ENCODE measurements around the gene CDON.

The CDON gene

DNA sequence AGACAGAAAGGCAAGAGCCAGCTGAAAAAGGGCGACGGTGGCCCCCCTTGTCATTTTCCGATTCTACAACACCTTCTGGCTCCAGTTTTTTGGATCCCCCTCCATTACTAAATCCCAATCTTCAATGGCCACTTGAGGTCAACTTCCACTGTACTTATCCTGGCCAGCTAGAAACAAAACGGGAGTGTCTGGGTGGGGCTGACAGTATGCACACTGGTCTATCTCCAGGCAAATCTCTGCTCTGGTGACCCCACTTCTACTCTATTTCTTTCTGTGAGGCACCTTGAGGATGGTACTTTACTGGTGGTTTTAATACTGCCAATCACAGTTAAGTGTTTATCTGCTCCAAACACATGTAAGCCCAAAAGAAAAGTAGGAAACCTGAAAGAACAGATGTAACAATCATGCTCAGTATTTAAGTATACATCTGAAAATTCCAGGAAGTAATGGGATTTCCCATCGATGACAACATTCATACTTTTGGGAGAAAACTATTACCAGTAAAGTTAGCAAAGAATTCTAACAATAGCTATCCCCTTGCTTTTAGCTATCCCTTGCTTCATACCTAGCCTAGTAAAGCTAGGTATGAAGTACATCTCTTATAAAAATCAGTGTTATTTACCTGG, 16.0 kb downstream of the CDON start:
- no peak overlapping the region for H3K4me3 ChIP-seq (replicated peaks; ENCODE audit: low read depth, low read length)
- TF ChIP-seq, protein P1, sequence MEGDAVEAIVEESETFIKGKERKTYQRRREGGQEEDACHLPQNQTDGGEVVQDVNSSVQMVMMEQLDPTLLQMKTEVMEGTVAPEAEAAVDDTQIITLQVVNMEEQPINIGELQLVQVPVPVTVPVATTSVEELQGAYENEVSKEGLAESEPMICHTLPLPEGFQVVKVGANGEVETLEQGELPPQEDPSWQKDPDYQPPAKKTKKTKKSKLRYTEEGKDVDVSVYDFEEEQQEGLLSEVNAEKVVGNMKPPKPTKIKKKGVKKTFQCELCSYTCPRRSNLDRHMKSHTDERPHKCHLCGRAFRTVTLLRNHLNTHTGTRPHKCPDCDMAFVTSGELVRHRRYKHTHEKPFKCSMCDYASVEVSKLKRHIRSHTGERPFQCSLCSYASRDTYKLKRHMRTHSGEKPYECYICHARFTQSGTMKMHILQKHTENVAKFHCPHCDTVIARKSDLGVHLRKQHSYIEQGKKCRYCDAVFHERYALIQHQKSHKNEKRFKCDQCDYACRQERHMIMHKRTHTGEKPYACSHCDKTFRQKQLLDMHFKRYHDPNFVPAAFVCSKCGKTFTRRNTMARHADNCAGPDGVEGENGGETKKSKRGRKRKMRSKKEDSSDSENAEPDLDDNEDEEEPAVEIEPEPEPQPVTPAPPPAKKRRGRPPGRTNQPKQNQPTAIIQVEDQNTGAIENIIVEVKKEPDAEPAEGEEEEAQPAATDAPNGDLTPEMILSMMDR (IDR thresholded peaks at IDR 0.05; ENCODE audit: low read length, missing control alignments), result no peak
- no peak for DNase-seq (ENCODE audit: low read depth)

DNA sequence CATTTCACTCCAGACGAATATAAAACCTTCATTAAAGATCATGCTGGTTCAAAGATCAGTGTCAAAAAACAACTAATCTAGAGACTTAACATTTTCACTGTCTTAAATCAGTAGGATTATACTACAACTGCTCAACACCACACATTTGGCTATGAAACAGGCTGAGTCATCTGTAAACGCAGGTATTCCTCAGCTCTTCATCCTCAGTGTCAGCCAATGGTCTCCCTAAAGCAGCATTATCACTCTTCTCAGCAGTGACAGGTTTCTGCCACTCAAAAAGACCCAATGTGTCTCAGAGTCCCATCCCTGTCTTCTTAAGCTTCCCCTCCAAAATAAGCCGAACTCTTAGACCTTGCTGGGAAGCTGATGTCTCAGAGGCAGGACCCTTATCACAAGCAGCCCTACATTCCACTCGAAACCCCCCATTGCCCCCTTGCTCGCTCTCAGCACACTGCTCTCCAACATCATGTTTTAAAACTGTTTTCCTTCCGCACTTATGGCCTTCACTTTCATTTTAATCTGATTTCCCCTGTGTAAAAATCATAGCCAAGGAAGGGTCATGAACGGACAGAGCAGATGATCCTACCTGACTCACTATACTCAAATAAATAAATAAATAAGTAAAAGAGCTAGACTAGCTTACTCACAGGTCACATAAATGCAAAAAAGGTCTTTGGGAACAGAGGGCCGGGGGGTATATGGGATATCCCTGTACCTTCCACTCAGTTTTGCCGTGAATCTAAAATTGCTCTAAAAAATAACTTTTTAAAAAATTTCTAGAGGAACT, 23.0 kb downstream of the CDON start:
- H3K4me3 ChIP-seq (replicated peaks; ENCODE audit: low read depth, low read length), result no peak overlapping the region
- TF ChIP-seq, protein P1 (IDR thresholded peaks at IDR 0.05; ENCODE audit: low read length, missing control alignments), result no peak
- no peak for DNase-seq (ENCODE audit: low read depth)

DNA sequence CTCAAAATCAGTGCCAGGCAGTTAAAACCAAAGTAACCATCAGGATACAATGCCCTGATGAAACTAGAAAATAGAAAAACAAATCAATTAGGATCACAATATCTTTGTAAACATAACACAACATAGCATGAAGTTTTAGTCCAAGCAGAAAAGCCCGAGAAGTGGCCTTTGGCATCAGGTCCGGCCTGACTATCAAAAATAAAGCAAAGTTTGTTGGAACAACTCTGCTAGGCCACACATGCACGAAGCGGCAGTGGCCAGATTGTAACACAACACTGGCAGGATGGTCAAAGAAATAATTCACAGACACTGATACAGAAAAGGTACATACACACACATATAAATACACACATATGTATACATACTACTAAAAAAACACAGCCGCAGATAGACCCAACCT, 26.9 kb downstream of the CDON start:
- TF ChIP-seq, protein P1 (IDR thresholded peaks at IDR 0.05; ENCODE audit: low read length, missing control alignments), result no peak
- no peak for DNase-seq (ENCODE audit: low read depth)
- H3K4me3 ChIP-seq (replicated peaks; ENCODE audit: low read depth, low read length), result no peak overlapping the region

DNA sequence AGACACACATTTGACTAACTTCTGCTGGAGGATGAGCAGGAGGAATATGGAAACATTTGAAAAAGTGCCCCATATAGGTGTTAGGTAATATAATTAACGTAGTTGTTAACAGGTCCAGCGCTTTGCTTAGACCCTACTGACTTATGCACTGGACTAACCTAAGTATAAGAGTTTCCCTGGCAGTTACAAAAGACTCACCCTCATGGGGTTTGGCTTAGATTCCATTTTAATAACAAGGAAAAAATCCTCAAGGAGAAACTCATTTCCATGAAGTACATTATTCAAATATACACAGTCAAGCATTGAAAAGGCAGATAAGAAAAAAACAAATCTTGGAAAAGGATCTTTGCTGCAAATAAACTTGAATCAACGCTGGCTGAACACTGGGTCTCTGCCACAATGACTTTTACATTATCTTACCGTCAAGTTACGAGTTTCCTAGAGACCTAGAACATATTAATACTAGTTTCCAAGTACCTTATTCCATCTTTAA, 27.7 kb downstream of the CDON start:
- TF ChIP-seq, protein P1 (IDR thresholded peaks at IDR 0.05; ENCODE audit: low read length, missing control alignments), result no peak
- no peak for DNase-seq (ENCODE audit: low read depth)
- H3K4me3 ChIP-seq (replicated peaks; ENCODE audit: low read depth, low read length), result no peak overlapping the region

DNA sequence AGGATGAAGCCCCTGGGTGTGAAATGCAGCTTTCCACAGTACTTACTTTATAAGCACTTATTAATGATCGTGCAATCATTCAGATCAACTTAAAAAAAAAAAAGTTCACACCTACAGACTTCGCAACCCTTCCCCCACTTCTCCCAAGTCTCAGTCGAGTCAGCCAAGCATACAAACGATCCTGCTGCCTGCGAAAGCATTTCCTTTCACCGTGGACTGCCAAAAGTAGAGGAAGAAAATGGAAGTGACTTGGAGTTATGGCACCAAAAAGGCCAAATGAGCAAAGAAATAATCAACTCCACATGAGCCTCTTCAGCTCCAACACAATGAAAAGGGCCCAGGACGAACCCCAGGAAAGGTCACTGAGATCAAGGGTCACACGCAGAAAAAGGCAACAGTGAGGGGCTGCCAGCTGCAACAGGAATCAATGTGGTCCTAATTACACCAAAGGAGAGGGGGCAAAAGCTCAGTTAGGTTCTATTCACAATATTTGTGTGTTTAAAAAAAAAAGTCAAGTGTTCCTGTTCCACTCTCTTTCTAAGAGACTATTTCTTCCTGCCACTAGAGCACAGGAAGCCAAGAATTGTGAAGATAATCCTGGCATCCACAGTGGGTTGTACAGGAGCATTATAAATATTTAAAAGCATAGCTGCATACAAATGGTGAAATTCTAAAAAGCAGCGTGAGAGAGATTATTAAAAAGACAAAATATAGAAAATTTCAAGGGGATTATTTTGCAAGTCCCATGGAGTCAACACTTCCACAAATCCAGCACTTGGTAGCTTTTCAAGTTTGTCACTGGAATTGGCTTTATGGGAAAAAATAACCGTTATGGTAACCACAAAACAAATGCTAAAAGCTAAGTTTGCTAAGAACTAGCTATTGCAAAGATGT, 28.4 kb downstream of the CDON start:
- TF ChIP-seq, protein P1 (IDR thresholded peaks at IDR 0.05; ENCODE audit: low read length, missing control alignments), result no peak
- no peak overlapping the region for H3K4me3 ChIP-seq (replicated peaks; ENCODE audit: low read depth, low read length)
- DNase-seq (ENCODE audit: low read depth), result no peak

DNA sequence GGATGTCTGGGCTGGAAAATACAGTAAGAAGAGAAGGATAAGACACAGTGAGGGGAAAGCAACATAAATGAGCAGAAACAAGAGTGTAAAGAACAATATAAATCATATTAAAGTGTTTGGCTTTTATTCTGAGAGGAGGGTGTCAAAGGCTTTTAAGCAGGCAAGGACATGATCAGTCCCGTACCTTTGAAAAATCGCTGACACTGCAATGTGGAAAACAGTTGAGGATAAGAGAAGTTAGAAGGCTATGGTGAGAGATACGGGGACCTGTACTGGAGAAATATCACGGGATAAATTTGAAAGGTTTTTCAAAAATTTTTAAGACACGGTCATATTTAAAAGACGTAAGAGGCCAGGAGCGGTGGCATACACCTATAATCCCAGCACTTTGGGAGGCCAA, 30.3 kb downstream of the CDON start:
- TF ChIP-seq, protein P1 (IDR thresholded peaks at IDR 0.05; ENCODE audit: low read length, missing control alignments), result no peak
- DNase-seq (ENCODE audit: low read depth), result no peak
- no peak overlapping the region for H3K4me3 ChIP-seq (replicated peaks; ENCODE audit: low read depth, low read length)

Data from fibroblast of pulmonary artery (primary cell).